GM18861 (cell line): ENCODE results near the gene EOMES.
A peak's percentile ranks its signal among the peaks of the same experiment; 100 is the strongest.

ENCODE experiments used
- ATAC-seq: cut with Tn5 transposase; IDR thresholded peaks from one replicate; pipeline ENCODE4 v1.9.1; 2021; ENCODE audit not compliant: unreplicated experiment

The EOMES gene

GRCh38 chr3:27721717-27722564 is at the start of gene EOMES:
EOMES (minus strand) TSS chr3:27722323; CDS start chr3:27722294, 29 bp downstream.
- peak; percentile 61 for ATAC-seq

GRCh38 chr3:27770384-27770783 is 48.3 kb upstream of the EOMES start:
- peak; percentile 48 for ATAC-seq

- ATAC-seq, result no peak
These were observed 44.9 kb upstream of the EOMES start for GRCh38 chr3:27767000-27767399.

- no peak for ATAC-seq
These were observed 36.0 kb upstream of the EOMES start for GRCh38 chr3:27758083-27758482.

- ATAC-seq, result no peak
These were observed 34.8 kb upstream of the EOMES start for GRCh38 chr3:27756877-27757276.

- ATAC-seq, result no peak
These were observed 30.8 kb upstream of the EOMES start for GRCh38 chr3:27752926-27753325.

GRCh38 chr3:27749643-27750042 is 27.5 kb upstream of the EOMES start:
- ATAC-seq, result no peak

- no peak for ATAC-seq
These were observed 24.7 kb upstream of the EOMES start for GRCh38 chr3:27746838-27747237.

- ATAC-seq, result no peak
These were observed 18.7 kb upstream of the EOMES start for GRCh38 chr3:27740854-27741253.

- no peak for ATAC-seq
These were observed 15.0 kb upstream of the EOMES start for GRCh38 chr3:27737091-27737490.

- ATAC-seq, result no peak
These were observed 8.9 kb upstream of the EOMES start for GRCh38 chr3:27730774-27731659.

GRCh38 chr3:27729748-27730611 is 7.9 kb upstream of the EOMES start:
- ATAC-seq, result no peak

- no peak for ATAC-seq
These were observed 7.2 kb upstream of the EOMES start for GRCh38 chr3:27729325-27729724.

GRCh38 chr3:27728195-27729087 is 6.3 kb upstream of the EOMES start:
- ATAC-seq, result no peak

- ATAC-seq, result no peak
These were observed 4.1 kb upstream of the EOMES start for GRCh38 chr3:27726240-27726639.

GRCh38 chr3:27724459-27725197 is 2.5 kb upstream of the EOMES start:
- no peak for ATAC-seq

- no peak for ATAC-seq
These were observed 1.8 kb upstream of the EOMES start for GRCh38 chr3:27723815-27724458.

GRCh38 chr3:27723456-27723814 is 1.3 kb upstream of the EOMES start:
- ATAC-seq, result no peak

- no peak for ATAC-seq
These were observed 900 bp upstream of the EOMES start for GRCh38 chr3:27723001-27723445.
